ENCODE data around the gene ZBTB48.

GRCh38 chr1:6632588-6633514 lies 53.1 kb downstream of the ZBTB48 start:
- no peak for TF ChIP-seq CTCF (IDR thresholded peaks at IDR 0.05)
- no peak for TF ChIP-seq POLR2A (IDR thresholded peaks at IDR 0.05)

Data from lower leg skin (tissue), 3 donors.